HepG2 (cell line): ENCODE results near the gene USF1. TPM values are rescaled to one million over a fixed set of nuclear protein-coding genes. Genes with fewer than 3 reads are reported as not detected.

Source experiments
- BCL6 ChIP-seq: IDR thresholded peaks from 2 replicates; pipeline ENCODE4 v1.6.1; 2016; ENCODE audit warnings: missing genetic modification reagents, missing compliant biosample characterization
- KLF16 ChIP-seq, 2 experiments: sonication (generic) in 1 of 2; formaldehyde crosslinking in 1 of 2; IDR thresholded peaks; 2 replicates each; pipeline versions ENCODE4 v1.6.1 to v1.8.0; 2016 to 2023; ENCODE audit warnings: missing genetic modification reagents in 2 of 2, missing compliant biosample characterization in 1 of 2
- TBP ChIP-seq: sonication (generic); formaldehyde crosslinking; IDR thresholded peaks from 2 replicates; pipeline ENCODE4 v1.5.0; 2020; ENCODE audit warnings: missing genetic modification reagents
- YEATS4 ChIP-seq: sonication (generic); formaldehyde crosslinking; IDR thresholded peaks from 2 replicates; pipeline ENCODE4 v1.4.0; 2020; ENCODE audit warnings: missing genetic modification reagents, borderline replicate concordance
- ZNF12 ChIP-seq: sonication (generic); formaldehyde crosslinking; IDR thresholded peaks from 2 replicates; pipeline ENCODE4 v1.5.0; 2020; ENCODE audit warnings: missing genetic modification reagents
- ZNF263 ChIP-seq: sonication (generic); formaldehyde crosslinking; IDR thresholded peaks from 2 replicates; pipeline ENCODE4 v1.4.0; 2020; ENCODE audit warnings: missing genetic modification reagents
- ZNF367 ChIP-seq: sonication (generic); formaldehyde crosslinking; IDR thresholded peaks from 2 replicates; pipeline ENCODE4 v1.4.0; 2020; ENCODE audit warnings: missing genetic modification reagents, borderline replicate concordance
- ZNF468 ChIP-seq: sonication (generic); formaldehyde crosslinking; IDR thresholded peaks from 2 replicates; pipeline ENCODE4 v1.8.0; 2022; ENCODE audit warnings: mild to moderate bottlenecking, moderate library complexity, missing genetic modification reagents
- ZNF629 ChIP-seq: sonication (generic); formaldehyde crosslinking; conservative IDR thresholded peaks from 2 replicates; pipeline ENCODE4 v1.5.0; 2020; ENCODE audit warnings: missing genetic modification reagents
- polyA plus RNA-seq, 8 experiments: library from polyadenylated mRNA; depleted of rRNA in 3 of 8; stranded (reverse) in 7 of 8; unstranded in 1 of 8; fragments of >200 nt; fragmentation: Illumina TruSeq in 4 of 8; extraction: Trizol in 4 of 8; gene quantifications; 2 replicates each; pipeline versions ENCODE4 v1.2.1 to v1.2.3, GENCODE V29; 2011 to 2016; ENCODE audit warnings: low read depth in 4 of 8, missing spikeins in 1 of 8, mixed read lengths in 1 of 8; ENCODE audit not compliant: insufficient read depth in 1 of 8
- total RNA-seq, 5 experiments: library from RNA; depleted of rRNA; stranded (reverse); fragments of >200 nt; fragmentation: Illumina TruSeq; extraction: Trizol; gene quantifications; 2 replicates each; pipeline ENCODE4 v1.2.3, GENCODE V29; 2016; ENCODE audit warnings: low read depth in 1 of 5
- TF ChIP-seq, protein P1 (sequence below): sonication (generic); formaldehyde crosslinking; IDR thresholded peaks from 2 replicates; pipeline ENCODE4 v1.5.1; 2020; ENCODE audit warnings: mild to moderate bottlenecking, missing genetic modification reagents, borderline replicate concordance
- TF ChIP-seq, protein P2 (sequence below): sonication (generic); formaldehyde crosslinking; IDR thresholded peaks from 2 replicates; pipeline ENCODE4 v1.5.0; 2020; ENCODE audit warnings: missing genetic modification reagents, mild to moderate bottlenecking, borderline replicate concordance
- TF ChIP-seq, protein P3 (sequence below): sonication (generic); formaldehyde crosslinking; conservative IDR thresholded peaks from 2 replicates; pipeline ENCODE4 v1.4.0; 2020; ENCODE audit warnings: mild to moderate bottlenecking, missing genetic modification reagents, moderate library complexity
- TF ChIP-seq, protein P4 (sequence below): sonication (generic); formaldehyde crosslinking; IDR thresholded peaks from 2 replicates; pipeline ENCODE4 v1.4.0; 2020; ENCODE audit warnings: mild to moderate bottlenecking, missing genetic modification reagents
- TF ChIP-seq, protein P5 (sequence below): sonication (generic); formaldehyde crosslinking; IDR thresholded peaks from 2 replicates; pipeline ENCODE4 v1.5.0; 2020; ENCODE audit warnings: mild to moderate bottlenecking, missing genetic modification reagents

The USF1 gene
- total and polyA plus RNA-seq, 2 of the 13 experiments (the other 11 are each of a cell fraction or from before 2014, with no cell fraction given): 26.9 to 39.4 TPM

DNA sequence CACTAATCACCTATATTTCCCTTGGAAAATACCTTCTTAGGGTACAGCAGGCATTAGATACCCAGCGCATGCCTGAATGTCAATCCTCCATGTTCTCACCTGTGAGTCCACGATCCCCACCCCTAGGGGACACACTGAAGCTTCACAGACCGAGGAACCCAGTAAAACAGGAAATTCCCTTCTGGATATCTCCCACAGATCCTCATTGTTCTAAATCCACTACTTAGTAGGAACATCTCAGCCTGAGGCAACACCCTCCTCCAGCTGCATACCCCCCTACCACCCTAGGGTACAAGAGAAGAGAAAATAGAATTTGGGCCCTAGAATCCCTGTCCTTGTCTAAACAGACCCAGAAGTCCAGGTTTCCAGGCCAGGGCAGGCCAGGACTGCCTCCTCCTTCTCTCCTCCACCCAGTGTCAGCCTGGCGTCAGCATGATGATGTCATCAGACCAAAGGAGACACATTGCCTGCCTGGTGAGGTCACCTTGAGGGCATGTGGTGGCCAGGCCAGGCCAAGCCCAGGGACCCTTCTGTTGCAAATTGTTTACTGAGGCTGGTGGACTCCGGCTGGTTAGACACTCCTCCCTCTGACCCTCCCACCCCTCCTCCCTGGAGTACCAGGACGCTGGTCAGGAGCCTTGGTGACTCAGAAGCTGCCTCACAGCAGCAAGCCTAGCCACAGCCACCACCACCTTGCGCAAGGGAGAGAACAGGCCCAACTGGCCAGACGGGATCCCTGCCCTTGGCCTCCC is 37.4 kb upstream of the USF1 start (continued):
- TF ChIP-seq KLF16 (CRISPR knock-in tag; IDR thresholded peaks at IDR 0.05): no peak
- TF ChIP-seq, protein P1, sequence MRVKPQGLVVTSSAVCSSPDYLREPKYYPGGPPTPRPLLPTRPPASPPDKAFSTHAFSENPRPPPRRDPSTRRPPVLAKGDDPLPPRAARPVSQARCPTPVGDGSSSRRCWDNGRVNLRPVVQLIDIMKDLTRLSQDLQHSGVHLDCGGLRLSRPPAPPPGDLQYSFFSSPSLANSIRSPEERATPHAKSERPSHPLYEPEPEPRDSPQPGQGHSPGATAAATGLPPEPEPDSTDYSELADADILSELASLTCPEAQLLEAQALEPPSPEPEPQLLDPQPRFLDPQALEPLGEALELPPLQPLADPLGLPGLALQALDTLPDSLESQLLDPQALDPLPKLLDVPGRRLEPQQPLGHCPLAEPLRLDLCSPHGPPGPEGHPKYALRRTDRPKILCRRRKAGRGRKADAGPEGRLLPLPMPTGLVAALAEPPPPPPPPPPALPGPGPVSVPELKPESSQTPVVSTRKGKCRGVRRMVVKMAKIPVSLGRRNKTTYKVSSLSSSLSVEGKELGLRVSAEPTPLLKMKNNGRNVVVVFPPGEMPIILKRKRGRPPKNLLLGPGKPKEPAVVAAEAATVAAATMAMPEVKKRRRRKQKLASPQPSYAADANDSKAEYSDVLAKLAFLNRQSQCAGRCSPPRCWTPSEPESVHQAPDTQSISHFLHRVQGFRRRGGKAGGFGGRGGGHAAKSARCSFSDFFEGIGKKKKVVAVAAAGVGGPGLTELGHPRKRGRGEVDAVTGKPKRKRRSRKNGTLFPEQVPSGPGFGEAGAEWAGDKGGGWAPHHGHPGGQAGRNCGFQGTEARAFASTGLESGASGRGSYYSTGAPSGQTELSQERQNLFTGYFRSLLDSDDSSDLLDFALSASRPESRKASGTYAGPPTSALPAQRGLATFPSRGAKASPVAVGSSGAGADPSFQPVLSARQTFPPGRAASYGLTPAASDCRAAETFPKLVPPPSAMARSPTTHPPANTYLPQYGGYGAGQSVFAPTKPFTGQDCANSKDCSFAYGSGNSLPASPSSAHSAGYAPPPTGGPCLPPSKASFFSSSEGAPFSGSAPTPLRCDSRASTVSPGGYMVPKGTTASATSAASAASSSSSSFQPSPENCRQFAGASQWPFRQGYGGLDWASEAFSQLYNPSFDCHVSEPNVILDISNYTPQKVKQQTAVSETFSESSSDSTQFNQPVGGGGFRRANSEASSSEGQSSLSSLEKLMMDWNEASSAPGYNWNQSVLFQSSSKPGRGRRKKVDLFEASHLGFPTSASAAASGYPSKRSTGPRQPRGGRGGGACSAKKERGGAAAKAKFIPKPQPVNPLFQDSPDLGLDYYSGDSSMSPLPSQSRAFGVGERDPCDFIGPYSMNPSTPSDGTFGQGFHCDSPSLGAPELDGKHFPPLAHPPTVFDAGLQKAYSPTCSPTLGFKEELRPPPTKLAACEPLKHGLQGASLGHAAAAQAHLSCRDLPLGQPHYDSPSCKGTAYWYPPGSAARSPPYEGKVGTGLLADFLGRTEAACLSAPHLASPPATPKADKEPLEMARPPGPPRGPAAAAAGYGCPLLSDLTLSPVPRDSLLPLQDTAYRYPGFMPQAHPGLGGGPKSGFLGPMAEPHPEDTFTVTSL (CRISPR knock-in tag): no peak
- TF ChIP-seq BCL6: no peak
- no peak for TF ChIP-seq ZNF629 (CRISPR knock-in tag)
- TF ChIP-seq, protein P2, sequence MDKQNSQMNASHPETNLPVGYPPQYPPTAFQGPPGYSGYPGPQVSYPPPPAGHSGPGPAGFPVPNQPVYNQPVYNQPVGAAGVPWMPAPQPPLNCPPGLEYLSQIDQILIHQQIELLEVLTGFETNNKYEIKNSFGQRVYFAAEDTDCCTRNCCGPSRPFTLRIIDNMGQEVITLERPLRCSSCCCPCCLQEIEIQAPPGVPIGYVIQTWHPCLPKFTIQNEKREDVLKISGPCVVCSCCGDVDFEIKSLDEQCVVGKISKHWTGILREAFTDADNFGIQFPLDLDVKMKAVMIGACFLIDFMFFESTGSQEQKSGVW (CRISPR knock-in tag): no peak
- TF ChIP-seq ZNF263 (CRISPR knock-in tag): peak; percentile 98
- peak; percentile 91 for TF ChIP-seq ZNF12
- no peak for TF ChIP-seq ZNF468 (CRISPR knock-in tag)
- TF ChIP-seq, protein P3, sequence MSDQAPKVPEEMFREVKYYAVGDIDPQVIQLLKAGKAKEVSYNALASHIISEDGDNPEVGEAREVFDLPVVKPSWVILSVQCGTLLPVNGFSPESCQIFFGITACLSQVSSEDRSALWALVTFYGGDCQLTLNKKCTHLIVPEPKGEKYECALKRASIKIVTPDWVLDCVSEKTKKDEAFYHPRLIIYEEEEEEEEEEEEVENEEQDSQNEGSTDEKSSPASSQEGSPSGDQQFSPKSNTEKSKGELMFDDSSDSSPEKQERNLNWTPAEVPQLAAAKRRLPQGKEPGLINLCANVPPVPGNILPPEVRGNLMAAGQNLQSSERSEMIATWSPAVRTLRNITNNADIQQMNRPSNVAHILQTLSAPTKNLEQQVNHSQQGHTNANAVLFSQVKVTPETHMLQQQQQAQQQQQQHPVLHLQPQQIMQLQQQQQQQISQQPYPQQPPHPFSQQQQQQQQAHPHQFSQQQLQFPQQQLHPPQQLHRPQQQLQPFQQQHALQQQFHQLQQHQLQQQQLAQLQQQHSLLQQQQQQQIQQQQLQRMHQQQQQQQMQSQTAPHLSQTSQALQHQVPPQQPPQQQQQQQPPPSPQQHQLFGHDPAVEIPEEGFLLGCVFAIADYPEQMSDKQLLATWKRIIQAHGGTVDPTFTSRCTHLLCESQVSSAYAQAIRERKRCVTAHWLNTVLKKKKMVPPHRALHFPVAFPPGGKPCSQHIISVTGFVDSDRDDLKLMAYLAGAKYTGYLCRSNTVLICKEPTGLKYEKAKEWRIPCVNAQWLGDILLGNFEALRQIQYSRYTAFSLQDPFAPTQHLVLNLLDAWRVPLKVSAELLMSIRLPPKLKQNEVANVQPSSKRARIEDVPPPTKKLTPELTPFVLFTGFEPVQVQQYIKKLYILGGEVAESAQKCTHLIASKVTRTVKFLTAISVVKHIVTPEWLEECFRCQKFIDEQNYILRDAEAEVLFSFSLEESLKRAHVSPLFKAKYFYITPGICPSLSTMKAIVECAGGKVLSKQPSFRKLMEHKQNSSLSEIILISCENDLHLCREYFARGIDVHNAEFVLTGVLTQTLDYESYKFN (CRISPR knock-in tag): peak; percentile 47; the same call in 1 of the 2 replicates
- TF ChIP-seq, protein P4, sequence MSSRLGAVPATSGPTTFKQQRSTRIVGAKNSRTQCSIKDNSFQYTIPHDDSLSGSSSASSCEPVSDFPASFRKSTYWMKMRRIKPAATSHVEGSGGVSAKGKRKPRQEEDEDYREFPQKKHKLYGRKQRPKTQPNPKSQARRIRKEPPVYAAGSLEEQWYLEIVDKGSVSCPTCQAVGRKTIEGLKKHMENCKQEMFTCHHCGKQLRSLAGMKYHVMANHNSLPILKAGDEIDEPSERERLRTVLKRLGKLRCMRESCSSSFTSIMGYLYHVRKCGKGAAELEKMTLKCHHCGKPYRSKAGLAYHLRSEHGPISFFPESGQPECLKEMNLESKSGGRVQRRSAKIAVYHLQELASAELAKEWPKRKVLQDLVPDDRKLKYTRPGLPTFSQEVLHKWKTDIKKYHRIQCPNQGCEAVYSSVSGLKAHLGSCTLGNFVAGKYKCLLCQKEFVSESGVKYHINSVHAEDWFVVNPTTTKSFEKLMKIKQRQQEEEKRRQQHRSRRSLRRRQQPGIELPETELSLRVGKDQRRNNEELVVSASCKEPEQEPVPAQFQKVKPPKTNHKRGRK (CRISPR knock-in tag): no peak
- TF ChIP-seq YEATS4 (CRISPR knock-in tag): no peak
- no peak for TF ChIP-seq ZNF367
- TF ChIP-seq, protein P5, sequence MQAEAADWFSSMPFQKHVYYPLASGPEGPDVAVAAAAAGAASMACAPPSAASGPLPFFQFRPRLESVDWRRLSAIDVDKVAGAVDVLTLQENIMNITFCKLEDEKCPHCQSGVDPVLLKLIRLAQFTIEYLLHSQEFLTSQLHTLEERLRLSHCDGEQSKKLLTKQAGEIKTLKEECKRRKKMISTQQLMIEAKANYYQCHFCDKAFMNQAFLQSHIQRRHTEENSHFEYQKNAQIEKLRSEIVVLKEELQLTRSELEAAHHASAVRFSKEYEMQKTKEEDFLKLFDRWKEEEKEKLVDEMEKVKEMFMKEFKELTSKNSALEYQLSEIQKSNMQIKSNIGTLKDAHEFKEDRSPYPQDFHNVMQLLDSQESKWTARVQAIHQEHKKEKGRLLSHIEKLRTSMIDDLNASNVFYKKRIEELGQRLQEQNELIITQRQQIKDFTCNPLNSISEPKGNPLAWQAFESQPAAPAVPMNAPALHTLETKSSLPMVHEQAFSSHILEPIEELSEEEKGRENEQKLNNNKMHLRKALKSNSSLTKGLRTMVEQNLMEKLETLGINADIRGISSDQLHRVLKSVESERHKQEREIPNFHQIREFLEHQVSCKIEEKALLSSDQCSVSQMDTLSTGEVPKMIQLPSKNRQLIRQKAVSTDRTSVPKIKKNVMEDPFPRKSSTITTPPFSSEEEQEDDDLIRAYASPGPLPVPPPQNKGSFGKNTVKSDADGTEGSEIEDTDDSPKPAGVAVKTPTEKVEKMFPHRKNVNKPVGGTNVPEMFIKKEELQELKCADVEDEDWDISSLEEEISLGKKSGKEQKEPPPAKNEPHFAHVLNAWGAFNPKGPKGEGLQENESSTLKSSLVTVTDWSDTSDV (CRISPR knock-in tag): no peak
- TF ChIP-seq TBP (CRISPR knock-in tag): no peak
